ENCODE measurements around the gene EEF2K.
"Not testable (repeated sequence)": the region's sequence is repeated elsewhere in the genome, so short reads cannot be mapped to it uniquely, and the experiment has no call there.

Gene EEF2K

DNA sequence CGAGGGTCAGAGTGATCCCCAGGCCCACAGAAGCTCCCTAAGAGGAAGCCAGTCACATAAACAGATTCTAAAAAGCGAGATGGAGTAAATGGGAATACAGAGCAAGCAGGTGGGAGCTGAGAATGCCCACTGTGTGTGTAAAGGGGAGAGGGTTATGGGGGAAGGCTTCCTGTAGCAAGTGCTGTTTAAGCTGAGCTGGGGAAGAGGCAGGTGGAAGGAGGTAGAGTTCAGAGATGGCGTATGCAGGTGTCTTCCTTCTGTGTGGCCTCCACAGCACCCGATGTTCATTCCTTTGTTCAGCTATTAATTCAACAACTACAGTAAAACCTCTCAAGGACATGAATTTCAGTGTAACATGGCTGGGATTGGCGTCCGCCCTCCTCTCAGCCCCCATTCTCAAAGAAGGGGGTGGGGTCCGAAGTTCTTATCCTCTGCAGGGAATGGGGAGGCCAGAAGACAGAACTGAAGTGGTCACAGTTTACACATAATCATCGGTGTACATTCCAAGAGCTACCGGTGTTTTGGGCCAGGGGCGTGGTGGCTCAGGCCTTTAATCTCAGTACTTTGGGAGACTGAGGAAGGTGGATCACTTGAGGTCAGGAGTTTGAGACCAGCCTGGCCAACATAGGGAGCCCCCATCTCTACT lies 1.8 kb downstream of the EEF2K start:
- no peak for FAIRE-seq
- DNase-seq (ENCODE audit: low spot score): no peak

GRCh38 chr16:22210285-22210684 lies 4.2 kb downstream of the EEF2K start:
- no peak for FAIRE-seq

DNA sequence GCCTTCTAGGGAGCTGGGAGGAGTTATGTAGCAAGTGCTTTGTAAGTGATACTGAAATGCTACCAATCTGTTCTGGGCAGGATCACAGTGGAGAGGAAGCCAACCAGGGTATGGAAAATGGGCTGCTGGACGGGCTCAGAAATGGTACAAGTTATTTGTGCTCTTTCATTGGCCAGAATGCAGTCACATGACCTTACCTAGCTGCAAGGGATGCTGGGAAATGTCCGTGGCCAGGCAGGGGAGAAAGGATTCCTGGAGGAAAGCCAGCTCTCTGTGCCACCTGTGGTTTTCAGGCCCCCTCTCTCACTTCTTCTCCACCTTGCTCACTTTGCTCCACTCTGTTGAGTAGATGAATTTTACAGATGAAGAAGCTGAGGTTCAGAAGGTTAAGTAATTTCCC lies 4.8 kb downstream of the EEF2K start:
- no peak for FAIRE-seq

More at GRCh38 chr16:22210285-22210684, 4.2 kb downstream of the EEF2K start:
- no peak for DNase-seq (ENCODE audit: low spot score)

DNA sequence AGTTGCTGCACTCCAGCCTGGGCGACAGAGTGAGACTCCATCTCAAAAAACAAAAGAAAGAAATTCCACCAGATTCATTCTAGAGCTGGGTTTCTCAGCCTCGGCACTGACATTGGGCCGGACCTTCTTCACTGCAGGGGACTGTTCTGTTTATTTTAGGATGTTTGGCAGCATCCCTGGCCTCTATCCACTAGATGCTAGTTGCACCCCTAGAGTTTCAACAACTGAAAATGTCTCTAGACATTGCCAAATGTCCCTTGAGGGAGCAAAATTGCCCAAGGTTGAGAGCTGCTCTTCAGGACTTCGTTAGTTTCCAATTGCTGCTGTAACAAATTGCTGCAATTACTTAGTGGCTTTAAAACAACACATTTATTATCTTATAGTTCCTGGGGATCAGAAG lies 7.2 kb downstream of the EEF2K start:
- no peak for FAIRE-seq
- DNase-seq (ENCODE audit: low spot score): no peak

More for the DNA sequence above, 4.8 kb downstream of the EEF2K start:
- DNase-seq (ENCODE audit: low spot score): no peak

- FAIRE-seq: no peak
- no peak for DNase-seq (ENCODE audit: low spot score)
Observed at GRCh38 chr16:22213801-22214200, 7.7 kb downstream of the EEF2K start.

DNA sequence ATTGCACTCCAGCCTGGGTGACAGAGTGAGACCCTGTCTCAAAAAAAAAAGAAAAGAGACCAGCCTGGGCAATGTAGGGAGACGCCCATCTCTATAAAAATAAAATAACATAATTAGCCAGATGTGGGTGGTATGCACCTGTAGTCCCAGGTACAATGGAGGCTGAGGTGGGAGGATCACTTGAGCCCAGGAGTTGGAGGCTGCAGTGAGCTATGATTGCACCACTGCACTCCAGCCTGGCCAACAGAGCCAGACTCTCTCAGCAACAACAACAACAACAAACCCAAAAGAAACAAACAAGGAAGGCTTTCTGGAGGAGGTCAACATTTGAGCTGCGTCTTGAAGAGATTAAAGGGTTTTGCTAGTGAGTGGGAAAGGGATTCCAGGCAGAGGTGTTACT lies 8.3 kb downstream of the EEF2K start:
- FAIRE-seq: no peak
- no peak for DNase-seq (ENCODE audit: low spot score)

- FAIRE-seq: no peak
- no peak for DNase-seq (ENCODE audit: low spot score)
Observed at GRCh38 chr16:22214889-22215288, 8.8 kb downstream of the EEF2K start.

- FAIRE-seq: no peak
- no peak for DNase-seq (ENCODE audit: low spot score)
Observed at GRCh38 chr16:22216191-22216831, 10.2 kb downstream of the EEF2K start.

DNA sequence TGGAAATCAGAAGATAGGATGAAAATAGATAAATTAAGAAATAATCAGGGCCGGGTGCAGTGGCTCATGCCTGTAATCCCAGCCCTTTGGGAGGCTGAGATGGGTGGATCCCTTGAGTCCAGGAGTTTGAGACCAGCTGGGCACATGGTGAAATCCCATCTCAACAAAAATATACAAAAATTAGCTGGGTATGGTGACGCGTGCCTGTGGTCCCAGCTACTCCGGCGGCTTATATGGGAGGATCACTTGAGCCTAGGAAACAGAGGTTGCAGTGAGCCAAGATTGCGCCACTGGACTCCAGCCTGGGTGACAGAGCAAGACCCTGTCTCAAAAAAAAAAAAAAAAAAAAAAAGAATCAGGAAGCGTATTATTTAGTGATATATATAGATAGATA lies 10.8 kb downstream of the EEF2K start:
- not testable (repeated sequence) for DNase-seq (ENCODE audit: low spot score); FAIRE-seq

- DNase-seq (ENCODE audit: low spot score): no peak
- FAIRE-seq: no peak
Observed at GRCh38 chr16:22217890-22218730, 12.0 kb downstream of the EEF2K start.

DNA sequence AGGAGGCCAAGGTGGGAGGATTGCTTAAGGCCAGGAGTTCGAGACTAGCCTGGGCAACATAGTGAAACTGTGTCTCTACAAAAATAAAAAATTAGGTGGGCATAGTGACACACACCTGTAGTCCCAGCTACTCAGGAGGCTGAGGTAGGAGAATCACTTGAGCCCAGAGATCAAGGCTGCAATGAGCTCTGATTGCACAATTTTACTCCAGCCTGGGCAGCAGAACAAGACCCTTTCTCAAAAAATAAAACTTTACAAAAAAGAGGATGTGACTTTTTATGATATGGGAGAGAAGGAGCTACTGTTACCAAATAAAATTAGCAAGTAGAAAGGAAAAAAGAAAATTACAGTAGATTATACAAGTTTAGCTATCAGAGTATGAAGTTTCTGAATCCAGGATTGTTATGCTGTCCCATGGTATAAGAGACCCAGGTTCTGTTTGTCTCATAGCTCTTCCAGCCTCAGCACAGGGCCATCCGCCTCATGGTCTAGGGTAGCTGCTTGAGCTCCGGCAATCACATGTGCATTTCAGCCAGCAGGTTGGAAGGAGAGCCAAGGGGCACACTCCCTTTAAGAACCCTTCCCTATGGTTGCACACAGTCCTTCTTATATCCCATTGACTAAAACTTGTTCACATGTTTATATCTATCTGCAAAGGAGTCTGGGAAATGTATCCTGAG lies 13.5 kb downstream of the EEF2K start:
- FAIRE-seq: no peak
- DNase-seq (ENCODE audit: low spot score): no peak

DNA sequence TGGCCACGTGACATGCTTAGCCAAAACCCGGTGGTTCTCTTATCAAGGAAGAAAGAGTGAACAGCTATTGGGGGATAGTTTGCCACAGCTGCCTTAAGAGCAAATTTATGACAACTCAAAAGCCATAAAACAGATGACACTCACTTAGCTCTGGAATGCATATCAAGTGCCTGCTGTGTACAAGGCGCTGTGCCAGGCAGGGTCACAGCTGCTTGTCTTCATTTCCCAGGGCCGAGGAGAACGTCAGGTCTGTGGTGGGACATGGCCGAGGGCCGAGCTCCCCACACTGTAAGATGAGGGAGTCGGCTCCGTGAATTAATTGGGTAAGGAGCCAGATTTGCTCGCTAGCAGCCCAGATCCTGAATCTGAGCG lies 14.0 kb downstream of the EEF2K start:
- DNase-seq (ENCODE audit: low spot score): no peak

GRCh38 chr16:22220714-22221113 lies 14.6 kb downstream of the EEF2K start:
- no peak for DNase-seq (ENCODE audit: low spot score)
- no peak for FAIRE-seq

More for the DNA sequence above, 14.0 kb downstream of the EEF2K start:
- FAIRE-seq: no peak

GRCh38 chr16:22222006-22222405 lies 15.9 kb downstream of the EEF2K start:
- no peak for DNase-seq (ENCODE audit: low spot score)
- FAIRE-seq: no peak

- no peak for FAIRE-seq
- DNase-seq (ENCODE audit: low spot score): no peak
Observed at GRCh38 chr16:22222998-22223397, 16.9 kb downstream of the EEF2K start.

DNA sequence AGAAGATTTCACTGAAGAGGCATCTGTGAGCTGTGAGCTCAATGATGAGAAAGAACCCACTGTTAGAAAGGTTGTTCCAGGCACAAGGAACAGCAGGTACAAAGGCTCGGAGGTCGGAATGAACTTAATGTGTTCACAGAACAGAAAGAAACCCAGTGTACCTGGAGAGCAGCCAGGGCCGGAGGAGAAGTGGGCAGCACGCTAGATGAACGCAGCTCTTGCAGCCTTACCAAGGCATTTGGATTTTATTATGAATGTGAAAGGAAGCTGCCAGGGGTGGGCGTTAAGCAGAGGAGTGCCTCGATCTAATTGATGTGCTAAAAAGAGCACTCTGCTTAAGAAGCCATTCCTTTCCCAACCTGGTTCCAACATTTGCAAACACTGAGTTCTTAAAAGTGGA lies 19.0 kb downstream of the EEF2K start:
- no peak for DNase-seq (ENCODE audit: low spot score)
- FAIRE-seq: no peak

- no peak for FAIRE-seq
- DNase-seq (ENCODE audit: low spot score): no peak
Observed at GRCh38 chr16:22229889-22230288, 23.8 kb downstream of the EEF2K start.

DNA sequence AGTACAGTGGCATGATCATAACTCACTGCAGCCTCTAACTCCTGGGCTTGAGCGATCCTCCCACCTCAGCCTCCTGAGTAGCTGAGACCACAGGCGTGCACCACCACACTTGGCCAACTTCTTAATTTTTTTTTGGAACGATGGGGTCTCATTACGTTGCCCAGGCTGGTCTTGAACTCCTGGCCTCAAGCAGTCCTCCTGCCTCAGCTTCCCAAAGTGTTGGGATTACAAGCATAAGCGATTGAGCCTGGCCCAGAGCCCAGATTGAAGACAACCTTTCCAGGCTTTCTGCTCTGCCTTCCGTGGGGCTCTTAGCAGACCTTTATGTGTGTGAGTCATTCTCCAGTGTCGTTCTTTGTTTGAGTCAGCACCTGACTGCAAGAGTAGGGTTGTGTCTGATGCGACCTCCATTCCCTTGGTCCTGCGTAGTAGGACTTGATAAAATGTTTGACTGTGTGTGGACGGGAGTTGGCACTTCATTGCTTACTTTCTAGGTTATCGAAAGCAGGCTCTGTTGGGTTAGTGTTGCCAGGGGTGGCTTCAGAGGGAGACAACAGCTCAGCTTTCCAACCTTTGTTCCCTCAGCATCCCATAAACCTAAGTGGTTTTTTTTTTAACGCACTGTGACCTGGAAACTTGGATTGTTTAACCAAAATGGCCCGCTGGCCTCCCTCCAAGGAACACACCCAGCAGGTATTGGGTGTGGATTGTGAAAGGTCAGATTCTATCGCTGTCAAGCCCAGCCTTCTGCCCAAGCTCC lies 26.4 kb downstream of the EEF2K start:
- DNase-seq (ENCODE audit: low spot score): peak; percentile 68
- FAIRE-seq: peak; percentile 60

GRCh38 chr16:22233037-22233372 lies 26.9 kb downstream of the EEF2K start:
- no peak for FAIRE-seq

GRCh38 chr16:22235839-22236745 lies 30.0 kb downstream of the EEF2K start:
- FAIRE-seq (no peak), DNase-seq (ENCODE audit: low spot score) (no peak)

More at GRCh38 chr16:22233037-22233372, 26.9 kb downstream of the EEF2K start:
- DNase-seq (ENCODE audit: low spot score): no peak

All from RCC 7860 (cell line).